SU-DHL-6 (cell line): ENCODE results near the gene ORC4.
A peak's percentile ranks its signal among the peaks of the same experiment; 100 is the strongest.

Experiments used
- H2AFZ ChIP-seq: fragments of 200-600 bp; sonication (generic); 2 replicates; pipeline ENCODE4 v1.6.1; 2014; ENCODE audit warnings: low read depth, mild to moderate bottlenecking, moderate library complexity, mixed read lengths, antibody characterized with exemption, low read length; ENCODE audit not compliant: severe bottlenecking
- H3F3A ChIP-seq: fragments of 200-600 bp; shearing (Covaris generic); 2 replicates; pipeline ENCODE4 v1.6.0; 2016; ENCODE audit warnings: antibody characterized with exemption, mild to moderate bottlenecking; ENCODE audit not compliant: insufficient read depth
- H3K27ac ChIP-seq: fragments of 200-600 bp; sonication (generic); 2 replicates; pipeline ENCODE4 v1.5.1; 2016; ENCODE audit warnings: low read depth, mild to moderate bottlenecking, low read length, moderate library complexity, mixed read lengths
- H3K27me3 ChIP-seq: fragments of 200-600 bp; sonication (generic), shearing (Covaris generic); 2 replicates; pipeline ENCODE4 v1.6.0; 2014; ENCODE audit warnings: mild to moderate bottlenecking, low read length
- H3K36me3 ChIP-seq: fragments of 200-600 bp; sonication (generic); 2 replicates; pipeline ENCODE4 v1.6.1; 2014; ENCODE audit warnings: mild to moderate bottlenecking, low read length, mixed read lengths
- H3K4me2 ChIP-seq: fragments of 300-600, 200-600 bp; shearing (Covaris generic), sonication (generic); 2 replicates; pipeline ENCODE4 v1.6.0; 2014; ENCODE audit warnings: low read length, low read depth, mild to moderate bottlenecking; ENCODE audit not compliant: poor library complexity, severe bottlenecking
- H3K4me3 ChIP-seq: fragments of 200-600 bp; sonication (generic); 2 replicates; pipeline ENCODE4 v1.5.1; 2014; ENCODE audit warnings: antibody characterized with exemption, low read length, mild to moderate bottlenecking, mixed read lengths; ENCODE audit not compliant: insufficient read depth, poor library complexity, severe bottlenecking
- H3K79me2 ChIP-seq: fragments of 200-600 bp; sonication (generic); 2 replicates; pipeline ENCODE4 v1.6.1; 2014; ENCODE audit warnings: mild to moderate bottlenecking, low read length, moderate library complexity; ENCODE audit not compliant: insufficient read depth
- H3K9ac ChIP-seq: fragments of 200-600 bp; sonication (generic); 2 replicates; pipeline ENCODE4 v1.7.0; 2014; ENCODE audit warnings: mild to moderate bottlenecking, low read length
- H3K9me2 ChIP-seq: fragments of 200-600 bp; sonication (generic); replicated peaks from 2 replicates; pipeline ENCODE4 v1.6.1; 2014; ENCODE audit warnings: low read length; ENCODE audit not compliant: insufficient read depth
- H3K9me3 ChIP-seq: fragments of 200-600 bp; sonication (generic); 2 replicates; pipeline ENCODE4 v1.6.1; 2014; ENCODE audit warnings: low read length, mixed read lengths; ENCODE audit not compliant: insufficient read depth
- H4K20me1 ChIP-seq: fragments of 200-600 bp; sonication (generic); 2 replicates; pipeline ENCODE4 v1.6.1; 2014; ENCODE audit warnings: low read depth, mild to moderate bottlenecking, antibody characterized with exemption, low read length, moderate library complexity, mixed read lengths
- EZH2phosphoT487 ChIP-seq: fragments of 200-600 bp; sonication (generic), shearing (Covaris generic); conservative IDR thresholded peaks from 2 replicates; pipeline ENCODE4 v1.6.1; 2018; ENCODE audit warnings: mild to moderate bottlenecking, antibody characterized with exemption, low read length, moderate library complexity, mixed read lengths
- TF ChIP-seq, protein P1 (sequence below): fragments of 200-600 bp; sonication (generic); IDR thresholded peaks from one replicate; pipeline ENCODE4 v1.5.1; 2017; ENCODE audit warnings: antibody characterized with exemption, mild to moderate bottlenecking, low read length, moderate library complexity; ENCODE audit not compliant: insufficient read depth, poor library complexity, severe bottlenecking

The ORC4 gene

GRCh38 chr2:148023861-148024260 is 3.3 kb upstream of the ORC4 start:
- Histone ChIP-seq H3K9me3 (no peaks in the 10 kb centered on the region), H3K36me3 (no peaks in the 10 kb centered on the region; the same call in 1 of the 2 replicates), H3K9me2 (no peaks in the 10 kb centered on the region), H3K4me2 (peak overlapping the region; percentile 99), H3K27ac (no peak overlapping the region; the same call in 1 of the 2 replicates), H3K4me3 (no peak overlapping the region), H3F3A (no peaks in the 10 kb centered on the region), H3K27me3 (no peaks in the 10 kb centered on the region), H2AFZ (no peak overlapping the region), H3K79me2 (peaks cover 80% of the 10 kb centered on the region), H3K9ac (no peak overlapping the region; the same call in 1 of the 2 replicates), H4K20me1 (no peaks in the 10 kb centered on the region)
- no peak for TF ChIP-seq EZH2phosphoT487
- TF ChIP-seq, protein P1, sequence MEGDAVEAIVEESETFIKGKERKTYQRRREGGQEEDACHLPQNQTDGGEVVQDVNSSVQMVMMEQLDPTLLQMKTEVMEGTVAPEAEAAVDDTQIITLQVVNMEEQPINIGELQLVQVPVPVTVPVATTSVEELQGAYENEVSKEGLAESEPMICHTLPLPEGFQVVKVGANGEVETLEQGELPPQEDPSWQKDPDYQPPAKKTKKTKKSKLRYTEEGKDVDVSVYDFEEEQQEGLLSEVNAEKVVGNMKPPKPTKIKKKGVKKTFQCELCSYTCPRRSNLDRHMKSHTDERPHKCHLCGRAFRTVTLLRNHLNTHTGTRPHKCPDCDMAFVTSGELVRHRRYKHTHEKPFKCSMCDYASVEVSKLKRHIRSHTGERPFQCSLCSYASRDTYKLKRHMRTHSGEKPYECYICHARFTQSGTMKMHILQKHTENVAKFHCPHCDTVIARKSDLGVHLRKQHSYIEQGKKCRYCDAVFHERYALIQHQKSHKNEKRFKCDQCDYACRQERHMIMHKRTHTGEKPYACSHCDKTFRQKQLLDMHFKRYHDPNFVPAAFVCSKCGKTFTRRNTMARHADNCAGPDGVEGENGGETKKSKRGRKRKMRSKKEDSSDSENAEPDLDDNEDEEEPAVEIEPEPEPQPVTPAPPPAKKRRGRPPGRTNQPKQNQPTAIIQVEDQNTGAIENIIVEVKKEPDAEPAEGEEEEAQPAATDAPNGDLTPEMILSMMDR, result no peak

GRCh38 chr2:148022882-148023281 is 2.3 kb upstream of the ORC4 start:
- Histone ChIP-seq H3K36me3 (no peaks in the 10 kb centered on the region; the same call in 1 of the 2 replicates), H3K9me2 (no peaks in the 10 kb centered on the region), H3F3A (no peaks in the 10 kb centered on the region), H3K9me3 (no peaks in the 10 kb centered on the region), H3K4me2 (peak overlapping the region; percentile 99), H3K4me3 (peak overlapping the region; percentile 89), H4K20me1 (no peaks in the 10 kb centered on the region), H3K27me3 (no peaks in the 10 kb centered on the region), H2AFZ (no peak overlapping the region), H3K9ac (peak overlapping the region; percentile 76), H3K79me2 (peaks cover 86% of the 10 kb centered on the region), H3K27ac (no peak overlapping the region; the same call in 1 of the 2 replicates)
- TF ChIP-seq EZH2phosphoT487, result no peak
- TF ChIP-seq, protein P1, result no peak

GRCh38 chr2:148022351-148022750 is 1.8 kb upstream of the ORC4 start:
- peaks cover 86% of the 10 kb centered on the region for H3K79me2 ChIP-seq
- no peaks in the 10 kb centered on the region for H3K9me3 ChIP-seq
- no peaks in the 10 kb centered on the region for H4K20me1 ChIP-seq
- no peaks in the 10 kb centered on the region; the same call in 1 of the 2 replicates for H3K36me3 ChIP-seq
- no peaks in the 10 kb centered on the region for H3F3A ChIP-seq
- no peak overlapping the region for H3K27ac ChIP-seq
- no peaks in the 10 kb centered on the region for H3K27me3 ChIP-seq
- no peak for TF ChIP-seq EZH2phosphoT487
- peak overlapping the region; percentile 89 for H3K4me3 ChIP-seq
- H3K4me2 ChIP-seq, result peak overlapping the region; percentile 99
- H2AFZ ChIP-seq, result no peak overlapping the region
- H3K9ac ChIP-seq, result peak overlapping the region; percentile 76
- no peaks in the 10 kb centered on the region for H3K9me2 ChIP-seq

- TF ChIP-seq EZH2phosphoT487, result no peak
- TF ChIP-seq, protein P1, result no peak
- Histone ChIP-seq H3K27ac (peak overlapping the region; percentile 80; the same call in 1 of the 2 replicates), H3K4me2 (peak overlapping the region; percentile 99), H3K9me2 (no peaks in the 10 kb centered on the region), H3K36me3 (no peaks in the 10 kb centered on the region; the same call in 1 of the 2 replicates), H3K79me2 (peaks cover 87% of the 10 kb centered on the region), H3K4me3 (peak overlapping the region; percentile 89), H2AFZ (no peak overlapping the region), H4K20me1 (no peaks in the 10 kb centered on the region), H3F3A (no peaks in the 10 kb centered on the region), H3K9ac (peak overlapping the region; percentile 76), H3K27me3 (no peaks in the 10 kb centered on the region), H3K9me3 (no peaks in the 10 kb centered on the region)
Observed at GRCh38 chr2:148021886-148022285, 1.3 kb upstream of the ORC4 start.
